ENCODE data around the gene GTPBP1. TPM values are rescaled to one million over a fixed set of nuclear protein-coding genes. Genes with fewer than 3 reads are reported as not detected.

The GTPBP1 gene
- total and polyA plus RNA-seq, 12 donors, result 13.5 to 53.2 (median 33.8) TPM

- Histone ChIP-seq H3K27ac (peak overlapping the region in 8 of 10 donors; percentile 61 to 76 (median 71)), H3K4me3 (no peak overlapping the region), H3K36me3 (peaks cover 4 to 100% (median 48%) of the 10 kb centered on the region in 9 donors), H3K9me3 (no peaks in the 10 kb centered on the region), H3K4me1 (peaks cover 9 to 48% (median 28%) of the 10 kb centered on the region in 9 donors), H3K27me3 (no peaks in the 10 kb centered on the region)
- 62 to 72% methylated on average over 13 of the region's 13 CpGs for WGBS, 2 donors
- ATAC-seq (peak in 6 of 8 donors; percentile 19 to 61 (median 38)), DNase-seq (no peak)
- TF ChIP-seq, protein P1, sequence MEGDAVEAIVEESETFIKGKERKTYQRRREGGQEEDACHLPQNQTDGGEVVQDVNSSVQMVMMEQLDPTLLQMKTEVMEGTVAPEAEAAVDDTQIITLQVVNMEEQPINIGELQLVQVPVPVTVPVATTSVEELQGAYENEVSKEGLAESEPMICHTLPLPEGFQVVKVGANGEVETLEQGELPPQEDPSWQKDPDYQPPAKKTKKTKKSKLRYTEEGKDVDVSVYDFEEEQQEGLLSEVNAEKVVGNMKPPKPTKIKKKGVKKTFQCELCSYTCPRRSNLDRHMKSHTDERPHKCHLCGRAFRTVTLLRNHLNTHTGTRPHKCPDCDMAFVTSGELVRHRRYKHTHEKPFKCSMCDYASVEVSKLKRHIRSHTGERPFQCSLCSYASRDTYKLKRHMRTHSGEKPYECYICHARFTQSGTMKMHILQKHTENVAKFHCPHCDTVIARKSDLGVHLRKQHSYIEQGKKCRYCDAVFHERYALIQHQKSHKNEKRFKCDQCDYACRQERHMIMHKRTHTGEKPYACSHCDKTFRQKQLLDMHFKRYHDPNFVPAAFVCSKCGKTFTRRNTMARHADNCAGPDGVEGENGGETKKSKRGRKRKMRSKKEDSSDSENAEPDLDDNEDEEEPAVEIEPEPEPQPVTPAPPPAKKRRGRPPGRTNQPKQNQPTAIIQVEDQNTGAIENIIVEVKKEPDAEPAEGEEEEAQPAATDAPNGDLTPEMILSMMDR (IDR thresholded peaks at IDR 0.05), result no peak
- intact Hi-C loops (cut with DNase I), result no loop called here
Observed at GRCh38 chr22:38732251-38732815, 26.6 kb downstream of the GTPBP1 start.

DNA sequence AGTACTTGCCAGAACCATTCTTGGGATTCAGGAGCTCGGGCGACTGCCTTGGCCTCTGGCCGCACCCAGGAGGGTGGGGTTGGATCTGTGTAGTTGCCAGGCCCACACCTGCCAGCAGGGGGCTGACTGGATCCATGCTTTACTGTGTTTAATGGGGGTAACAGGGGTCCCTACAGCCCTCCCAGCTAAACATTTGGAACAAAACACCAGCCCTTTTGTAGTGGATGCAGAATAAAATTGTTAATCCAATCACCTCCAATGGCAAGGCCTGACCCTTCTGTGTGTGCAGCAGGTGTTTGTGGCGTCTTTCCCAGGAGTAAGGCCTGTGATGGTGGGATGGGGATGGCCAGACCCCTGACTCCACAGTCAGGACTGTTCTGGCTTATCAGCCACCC, 27.6 kb downstream of the GTPBP1 start:
- peak overlapping the region; percentile 35 to 76 (median 68) for H3K27ac ChIP-seq
- TF ChIP-seq, protein P1 (IDR thresholded peaks at IDR 0.05), result peak; percentile 41 to 76 (median 69)
- ATAC-seq, result peak in 7 of 8 donors; percentile 25 to 66 (median 50)
- peaks cover 9 to 47% (median 28%) of the 10 kb centered on the region in 9 donors for H3K4me1 ChIP-seq
- H3K27me3 ChIP-seq, result no peaks in the 10 kb centered on the region
- H3K4me3 ChIP-seq, result no peak overlapping the region
- H3K36me3 ChIP-seq, result peaks cover under 1 to 100% (median 48%) of the 10 kb centered on the region in 9 donors
- DNase-seq, result peak; percentile 43 to 57
- intact Hi-C loops (cut with DNase I), result no loop called here
- 41 to 44% methylated on average over 4 of the region's 4 CpGs for WGBS, 2 donors
- no peaks in the 10 kb centered on the region for H3K9me3 ChIP-seq

GRCh38 chr22:38733724-38734381, 28.1 kb downstream of the GTPBP1 start:
- Histone ChIP-seq H3K4me1 (peaks cover 9 to 44% (median 28%) of the 10 kb centered on the region in 9 donors), H3K36me3 (peaks cover 6 to 100% (median 48%) of the 10 kb centered on the region in 9 donors), H3K9me3 (no peaks in the 10 kb centered on the region), H3K4me3 (no peak overlapping the region), H3K27me3 (no peaks in the 10 kb centered on the region), H3K27ac (peak overlapping the region; percentile 35 to 76 (median 68))
- DNase-seq (peak; percentile 47 to 64), ATAC-seq (peak; percentile 22 to 68 (median 52))
- WGBS, 2 donors, result 54 to 61% methylated on average over 8 of the region's 8 CpGs
- TF ChIP-seq, protein P1 (IDR thresholded peaks at IDR 0.05), result no peak
- intact Hi-C loops (cut with DNase I), result no loop called here

DNA sequence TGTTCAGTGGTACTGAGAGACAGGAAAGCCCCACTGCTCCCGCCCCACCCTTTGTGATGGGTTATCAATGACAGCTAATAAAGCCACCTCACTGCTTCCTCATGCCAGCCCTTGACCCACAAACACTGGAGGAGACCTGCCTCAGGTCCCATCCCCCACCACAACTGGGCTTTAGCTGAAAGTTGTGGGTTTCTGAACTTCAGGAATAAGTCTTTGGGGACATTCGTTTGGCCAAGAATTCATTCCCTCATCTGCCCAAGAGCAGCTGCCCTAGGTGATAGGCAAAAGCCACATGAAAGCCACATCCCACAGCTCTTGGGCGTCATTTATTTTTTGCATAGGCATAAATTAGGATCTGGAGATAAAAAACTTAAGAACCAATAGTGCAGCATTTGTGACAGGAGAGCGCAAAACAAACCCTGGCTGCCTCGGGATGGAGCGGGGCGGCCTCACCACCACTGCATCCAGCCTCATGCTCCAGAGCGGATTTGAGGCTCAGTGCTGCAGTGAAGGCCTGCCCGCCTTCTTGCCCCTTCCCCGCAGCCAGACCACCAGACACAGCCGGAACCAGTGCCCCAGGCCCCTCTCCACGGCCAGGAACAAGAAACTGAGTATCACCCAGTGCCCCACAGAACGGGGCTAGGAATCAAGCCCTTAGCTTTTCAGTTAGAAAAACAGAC, 28.8 kb downstream of the GTPBP1 start:
- H3K27me3 ChIP-seq, result no peaks in the 10 kb centered on the region
- peak overlapping the region; percentile 35 to 76 (median 68) for H3K27ac ChIP-seq
- peaks cover 9 to 52% (median 28%) of the 10 kb centered on the region in 9 donors for H3K4me1 ChIP-seq
- TF ChIP-seq, protein P1 (IDR thresholded peaks at IDR 0.05), result no peak
- intact Hi-C loops (cut with DNase I), result no loop called here
- no peak overlapping the region for H3K4me3 ChIP-seq
- peaks cover 11 to 100% (median 48%) of the 10 kb centered on the region in 9 donors for H3K36me3 ChIP-seq
- WGBS, 2 donors, result 92% methylated on average over 13 of the region's 13 CpGs
- no peaks in the 10 kb centered on the region for H3K9me3 ChIP-seq
- ATAC-seq (no peak), DNase-seq (no peak)
